NCI-H2107 treated with DMSO at 0.1 percent for 48 hours (cell line): ENCODE data around the gene CHRM3.

ENCODE experiments used
- DNase-seq: peaks from one replicate; lab custom pipeline; 2025; ENCODE audit not compliant: unreplicated experiment; lab: John Stamatoyannopoulos, UW

CHRM3 gene

GRCh38 chr1:239394107-239394506, 7.7 kb downstream of the CHRM3 start:
- DNase-seq: no peak

GRCh38 chr1:239413916-239414315, 27.5 kb downstream of the CHRM3 start:
- DNase-seq: no peak

- DNase-seq: no peak
These were observed 30.9 kb downstream of the CHRM3 start for GRCh38 chr1:239417221-239417620.

- no peak for DNase-seq
These were observed 31.7 kb downstream of the CHRM3 start for GRCh38 chr1:239417986-239418640.

- DNase-seq: no peak
These were observed 32.3 kb downstream of the CHRM3 start for GRCh38 chr1:239418681-239419080.

GRCh38 chr1:239421811-239422210, 35.4 kb downstream of the CHRM3 start:
- DNase-seq: no peak

- no peak for DNase-seq
These were observed 36.5 kb downstream of the CHRM3 start for GRCh38 chr1:239422818-239423217.

- no peak for DNase-seq
These were observed 40.6 kb downstream of the CHRM3 start for GRCh38 chr1:239426821-239427475.

- DNase-seq: no peak
These were observed 41.3 kb downstream of the CHRM3 start for GRCh38 chr1:239427712-239428111.

- no peak for DNase-seq
These were observed 41.8 kb downstream of the CHRM3 start for GRCh38 chr1:239428120-239428710.

- no peak for DNase-seq
These were observed 42.8 kb downstream of the CHRM3 start for GRCh38 chr1:239429163-239429562.

- DNase-seq: no peak
These were observed 45.9 kb downstream of the CHRM3 start for GRCh38 chr1:239432255-239432654.

GRCh38 chr1:239434181-239434580, 47.8 kb downstream of the CHRM3 start:
- DNase-seq: no peak
